Lower leg skin (tissue), 4 donors: ENCODE measurements around the gene ZNF384. TPM values are rescaled to one million over a fixed set of nuclear protein-coding genes. Genes with fewer than 3 reads are reported as not detected.
A peak's percentile ranks its signal among the peaks of the same experiment; 100 is the strongest.

ENCODE experiments used
- DNase-seq, 2 donors: peaks; one replicate each; pipeline ENCODE4 v3.0.0-alpha.2; 2019; ENCODE audit warnings: low spot score in 2 of 2
- H3K4me3 ChIP-seq: fragments of 200-600 bp; sonication (generic); 2 replicates; pipeline ENCODE4 v1.5.1; 2017; ENCODE audit warnings: mild to moderate bottlenecking, low read depth; ENCODE audit not compliant: poor library complexity, severe bottlenecking
- CTCF ChIP-seq, 3 donors: fragments of 450-650 bp; IDR thresholded peaks; one replicate each; pipeline ENCODE4 v1.5.1; 2016; ENCODE audit warnings: antibody characterized with exemption in 3 of 3, mild to moderate bottlenecking in 3 of 3, moderate library complexity in 2 of 3
- POLR2A ChIP-seq, 2 donors: fragments of 450-650 bp; IDR thresholded peaks; one replicate each; pipeline ENCODE4 v1.6.1; 2016 to 2017; ENCODE audit warnings: antibody characterized with exemption in 2 of 2, mild to moderate bottlenecking in 1 of 2, moderate library complexity in 1 of 2
- WGBS, 2 donors: methylation state at CpG; one replicate each; pipeline ENCODE4 v1.1.5; 2018; 5-methylcytosine and 5-hydroxymethylcytosine counted together
- intact Hi-C: fragments of 100-400 bp; cut with DNase I; formaldehyde crosslinking; loops from one replicate; pipeline ENCODE4 v1.15.0; 2023; ENCODE audit warnings: low total_unique reads
- total RNA-seq, 4 donors: library from RNA; depleted of rRNA; stranded (reverse); fragments of >200 nt; gene quantifications; one replicate each; pipeline ENCODE4 v1.1.0, GENCODE V29; 2016

Gene ZNF384
- total RNA-seq, 4 donors from 2014 or later = 22.7 to 79.9 (median 33.7) TPM

- 90 to 93% methylated on average over 18 of the region's 18 CpGs for WGBS, 2 donors
- H3K4me3 ChIP-seq = no peak overlapping the region
- DNase-seq = no peak
- TF ChIP-seq POLR2A (IDR thresholded peaks at IDR 0.05) (no peak), CTCF (IDR thresholded peaks at IDR 0.05) (no peak)
- intact Hi-C loops = no loop called here
Measured at GRCh38 chr12:6729186-6729585, 40.0 kb upstream of the ZNF384 start.

DNA sequence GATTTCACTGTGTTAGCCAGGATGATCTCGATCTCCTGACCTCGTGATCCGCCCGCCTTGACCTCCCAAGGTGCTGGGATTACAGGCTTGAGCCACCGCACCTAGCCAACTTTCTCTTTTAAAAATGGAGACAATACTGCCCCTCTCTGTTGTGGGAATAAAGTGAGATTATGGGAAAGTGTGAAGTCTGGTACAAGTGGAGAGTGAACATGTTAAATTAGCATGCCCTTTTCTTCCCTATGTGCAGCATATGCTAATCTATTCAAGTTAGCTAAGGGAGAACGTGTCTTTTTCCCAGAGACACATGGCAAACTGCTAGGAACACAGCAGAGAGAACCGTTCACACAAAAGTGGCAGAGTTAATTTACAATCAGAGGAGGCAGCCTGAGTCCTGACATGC, 36.2 kb upstream of the ZNF384 start:
- H3K4me3 ChIP-seq = no peak overlapping the region
- 89 to 90% methylated on average over 7 of the region's 7 CpGs for WGBS, 2 donors
- intact Hi-C loops = no loop called here
- no peak for TF ChIP-seq POLR2A (IDR thresholded peaks at IDR 0.05)
- TF ChIP-seq CTCF (IDR thresholded peaks at IDR 0.05) = no peak
- no peak for DNase-seq

GRCh38 chr12:6724409-6724797, 35.2 kb upstream of the ZNF384 start:
- intact Hi-C loops = no loop called here

DNA sequence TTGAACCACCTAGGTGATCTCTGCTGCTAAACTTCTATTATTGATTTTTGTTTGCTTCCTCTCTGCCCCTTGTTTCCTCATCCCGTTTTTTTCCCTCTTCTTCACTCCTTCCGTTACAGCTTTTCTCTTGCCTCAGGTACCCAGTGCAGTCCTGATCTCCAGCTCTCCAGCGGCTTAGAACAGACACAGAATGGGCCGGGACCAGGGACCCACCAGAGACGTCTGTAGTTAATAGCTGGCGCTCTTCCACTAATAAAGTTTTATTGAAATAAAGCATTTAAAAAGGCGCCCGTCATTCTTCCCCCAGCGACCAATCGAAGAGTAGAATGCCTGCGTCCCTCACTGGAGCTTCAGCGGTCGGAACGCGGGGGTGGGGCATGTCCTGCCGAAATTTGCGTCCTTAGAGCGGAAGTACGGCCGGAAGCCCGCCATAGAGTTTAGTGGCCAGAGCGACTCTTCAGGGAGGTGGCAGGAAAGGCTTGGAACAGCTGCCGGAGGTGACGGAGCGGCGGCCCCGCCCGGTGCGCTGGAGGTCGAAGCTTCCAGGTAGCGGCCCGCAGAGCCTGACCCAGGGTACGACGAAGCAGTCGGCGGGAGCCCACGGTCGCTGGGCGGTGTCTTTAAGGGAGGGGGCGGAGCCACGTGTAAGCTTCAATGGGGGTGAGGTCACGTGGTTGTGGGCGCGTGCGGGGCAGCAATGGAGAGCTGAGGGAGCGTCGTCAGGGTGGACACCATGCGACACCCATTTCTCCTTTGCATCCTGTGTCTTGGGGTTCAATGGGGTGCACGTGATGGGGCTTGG, 34.6 kb upstream of the ZNF384 start, which contains the start of gene COPS7A:
Gene COPS7A (plus strand): TSS at position 440 of the 802 bp plus-strand sequence. CDS start 611 bp downstream, outside the sequence.
- WGBS, 2 donors = 0% methylated on average over 41 to 46 of the region's 49 CpGs
- DNase-seq = peak; percentile 98 to 99
- no peak for TF ChIP-seq CTCF (IDR thresholded peaks at IDR 0.05)
- peak in 1 of 2 donors; percentile 29 for TF ChIP-seq POLR2A (IDR thresholded peaks at IDR 0.05)
- peak within 1 kb of the TSS; percentile 23 for H3K4me3 ChIP-seq
- intact Hi-C loops = no loop called here

More at GRCh38 chr12:6724409-6724797, 35.2 kb upstream of the ZNF384 start:
- WGBS, 2 donors = 5 to 10% methylated on average over 10 of the region's 10 CpGs
- TF ChIP-seq CTCF (IDR thresholded peaks at IDR 0.05) = no peak
- TF ChIP-seq POLR2A (IDR thresholded peaks at IDR 0.05) = no peak
- DNase-seq = peak in 1 of 2 donors; percentile 21
- no peak overlapping the region for H3K4me3 ChIP-seq

DNA sequence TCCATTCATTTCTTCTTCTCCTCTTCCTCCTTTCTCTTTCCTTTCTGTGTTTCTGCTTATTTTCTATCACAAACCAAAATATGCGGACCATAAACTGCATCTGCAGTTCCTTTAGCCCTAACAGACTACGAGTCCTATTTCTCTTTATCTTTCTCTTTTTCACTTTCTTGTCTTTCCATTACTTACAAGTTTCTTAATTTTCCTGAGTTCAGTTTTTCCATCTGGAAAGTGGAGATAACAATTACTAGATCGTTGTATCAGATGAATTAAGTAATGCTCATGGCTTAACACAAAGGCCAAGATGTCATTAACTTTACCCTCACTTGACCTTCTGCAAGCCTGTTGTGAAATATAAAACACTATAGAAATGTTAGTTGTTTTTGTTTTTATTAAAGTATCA, 33.7 kb upstream of the ZNF384 start:
- intact Hi-C loops = no loop called here
- no peak overlapping the region for H3K4me3 ChIP-seq
- DNase-seq = no peak
- 84 to 87% methylated on average over 3 of the region's 3 CpGs for WGBS, 2 donors
- TF ChIP-seq CTCF (IDR thresholded peaks at IDR 0.05) (no peak), POLR2A (IDR thresholded peaks at IDR 0.05) (no peak)
